ENCODE measurements around the gene CSF3.

Gene CSF3

GRCh38 chr17:39970157-39970692 is 45.0 kb upstream of the CSF3 start:
- Histone ChIP-seq H3K79me1 (ENCODE audit: low read length) (no peaks in the 10 kb centered on the region), H2AFZ (ENCODE audit: insufficient read depth, low read length, poor library complexity) (no peak overlapping the region), H3K4me1 (ENCODE audit: control insufficient read depth in 1 of 2, insufficient read depth in 2 of 2, low read length in 2 of 2) (no peaks in the 10 kb centered on the region), H3K9ac (ENCODE audit: low read length) (no peak overlapping the region), H3K18ac (ENCODE audit: low read length) (no peak overlapping the region), H4K12ac (ENCODE audit: low read depth, low read length) (no peak overlapping the region), H4K91ac (ENCODE audit: low read depth, low read length) (no peak overlapping the region), H3K4ac (ENCODE audit: low read depth, low read length) (no peak overlapping the region), H3K79me2 (ENCODE audit: control insufficient read depth, insufficient read depth, low read length, poor library complexity) (no peaks in the 10 kb centered on the region), H2BK5ac (ENCODE audit: low read depth, low read length, poor library complexity) (no peak overlapping the region), H2BK12ac (ENCODE audit: low read length) (no peak overlapping the region), H4K8ac (ENCODE audit: low read depth, low read length) (no peak overlapping the region), H3K36me3 (ENCODE audit: control insufficient read depth in 1 of 2, insufficient read depth in 2 of 2, low read length in 2 of 2) (no peaks in the 10 kb centered on the region), H3K4me3 (ENCODE audit: low read depth, low read length) (no peak overlapping the region), H3K4me2 (ENCODE audit: low read length) (no peak overlapping the region), H3K27ac (ENCODE audit: low read depth, low read length) (no peak overlapping the region), H3K27me3 (ENCODE audit: insufficient read depth, low read length) (no peaks in the 10 kb centered on the region), H3K9me3 (ENCODE audit: insufficient read depth, low read depth, low read length) (no peaks in the 10 kb centered on the region), H3K14ac (ENCODE audit: low read length) (no peak overlapping the region), H3K23ac (ENCODE audit: low read length) (no peak overlapping the region), H2AK5ac (ENCODE audit: low read length) (no peak overlapping the region), H2BK120ac (ENCODE audit: insufficient read depth, low read length, poor library complexity) (no peak overlapping the region)
- no peak for DNase-seq
- no CpG with 5 or more reads among the region's 7 CpGs for WGBS (ENCODE audit: extremely low coverage, insufficient coverage, insufficient read length)

- no peak overlapping the region for H2BK12ac ChIP-seq (ENCODE audit: low read length)
Measured at GRCh38 chr17:39971076-39971603, 44.1 kb upstream of the CSF3 start.

GRCh38 chr17:39972271-39972670 is 43.0 kb upstream of the CSF3 start:
- DNase-seq, result peak in 1 of 2 donors; percentile 26

More at GRCh38 chr17:39971076-39971603, 44.1 kb upstream of the CSF3 start:
- no peak overlapping the region for H3K4me2 ChIP-seq (ENCODE audit: low read length)
- no peak overlapping the region for H2BK5ac ChIP-seq (ENCODE audit: low read depth, low read length, poor library complexity)
- H3K79me2 ChIP-seq (ENCODE audit: control insufficient read depth, insufficient read depth, low read length, poor library complexity), result no peaks in the 10 kb centered on the region
- H3K36me3 ChIP-seq (ENCODE audit: control insufficient read depth in 1 of 2, insufficient read depth in 2 of 2, low read length in 2 of 2), result no peaks in the 10 kb centered on the region
- H2BK120ac ChIP-seq (ENCODE audit: insufficient read depth, low read length, poor library complexity), result no peak overlapping the region
- H3K18ac ChIP-seq (ENCODE audit: low read length), result no peak overlapping the region
- H3K27ac ChIP-seq (ENCODE audit: low read depth, low read length), result no peak overlapping the region
- H3K4ac ChIP-seq (ENCODE audit: low read depth, low read length), result no peak overlapping the region
- H4K8ac ChIP-seq (ENCODE audit: low read depth, low read length), result no peak overlapping the region
- no peaks in the 10 kb centered on the region for H3K79me1 ChIP-seq (ENCODE audit: low read length)
- H3K14ac ChIP-seq (ENCODE audit: low read length), result no peak overlapping the region
- no peaks in the 10 kb centered on the region for H3K4me1 ChIP-seq (ENCODE audit: control insufficient read depth in 1 of 2, insufficient read depth in 2 of 2, low read length in 2 of 2)
- no CpG with 5 or more reads among the region's 4 CpGs for WGBS (ENCODE audit: extremely low coverage, insufficient coverage, insufficient read length)
- DNase-seq, result peak in 1 of 2 donors; percentile 11
- H3K9me3 ChIP-seq (ENCODE audit: insufficient read depth, low read depth, low read length), result no peaks in the 10 kb centered on the region
- no peak overlapping the region for H3K9ac ChIP-seq (ENCODE audit: low read length)
- no peaks in the 10 kb centered on the region for H3K27me3 ChIP-seq (ENCODE audit: insufficient read depth, low read length)
- H4K91ac ChIP-seq (ENCODE audit: low read depth, low read length), result no peak overlapping the region
- no peak overlapping the region for H3K23ac ChIP-seq (ENCODE audit: low read length)
- no peak overlapping the region for H2AK5ac ChIP-seq (ENCODE audit: low read length)
- H2AFZ ChIP-seq (ENCODE audit: insufficient read depth, low read length, poor library complexity), result no peak overlapping the region
- no peak overlapping the region for H3K4me3 ChIP-seq (ENCODE audit: low read depth, low read length)
- H4K12ac ChIP-seq (ENCODE audit: low read depth, low read length), result no peak overlapping the region

GRCh38 chr17:39973496-39973895 is 41.7 kb upstream of the CSF3 start:
- no peak overlapping the region for H2BK12ac ChIP-seq (ENCODE audit: low read length)
- no peak overlapping the region for H2AK5ac ChIP-seq (ENCODE audit: low read length)
- no peak overlapping the region for H3K27ac ChIP-seq (ENCODE audit: low read depth, low read length)
- no peak overlapping the region for H2BK5ac ChIP-seq (ENCODE audit: low read depth, low read length, poor library complexity)
- no peak overlapping the region for H3K18ac ChIP-seq (ENCODE audit: low read length)
- H3K9me3 ChIP-seq (ENCODE audit: insufficient read depth, low read depth, low read length), result no peaks in the 10 kb centered on the region
- H3K14ac ChIP-seq (ENCODE audit: low read length), result no peak overlapping the region
- no peak overlapping the region for H3K4ac ChIP-seq (ENCODE audit: low read depth, low read length)
- DNase-seq, result peak; percentile 87 to 93
- no peak overlapping the region for H4K8ac ChIP-seq (ENCODE audit: low read depth, low read length)
- H3K79me1 ChIP-seq (ENCODE audit: low read length), result no peaks in the 10 kb centered on the region
- H2BK120ac ChIP-seq (ENCODE audit: insufficient read depth, low read length, poor library complexity), result no peak overlapping the region
- no peak overlapping the region for H3K9ac ChIP-seq (ENCODE audit: low read length)
- no peaks in the 10 kb centered on the region for H3K79me2 ChIP-seq (ENCODE audit: control insufficient read depth, insufficient read depth, low read length, poor library complexity)
- no peaks in the 10 kb centered on the region for H3K36me3 ChIP-seq (ENCODE audit: control insufficient read depth in 1 of 2, insufficient read depth in 2 of 2, low read length in 2 of 2)
- H4K91ac ChIP-seq (ENCODE audit: low read depth, low read length), result no peak overlapping the region
- no peak overlapping the region for H2AFZ ChIP-seq (ENCODE audit: insufficient read depth, low read length, poor library complexity)
- H3K4me2 ChIP-seq (ENCODE audit: low read length), result no peak overlapping the region
- no peak overlapping the region for H3K23ac ChIP-seq (ENCODE audit: low read length)
- H4K12ac ChIP-seq (ENCODE audit: low read depth, low read length), result no peak overlapping the region
- H3K27me3 ChIP-seq (ENCODE audit: insufficient read depth, low read length), result no peaks in the 10 kb centered on the region
- no peaks in the 10 kb centered on the region for H3K4me1 ChIP-seq (ENCODE audit: control insufficient read depth in 1 of 2, insufficient read depth in 2 of 2, low read length in 2 of 2)
- no peak overlapping the region for H3K4me3 ChIP-seq (ENCODE audit: low read depth, low read length)
- WGBS (ENCODE audit: extremely low coverage, insufficient coverage, insufficient read length), result no CpG with 5 or more reads among the region's 2 CpGs

More at GRCh38 chr17:39972271-39972670, 43.0 kb upstream of the CSF3 start:
- no peak overlapping the region for H3K27ac ChIP-seq (ENCODE audit: low read depth, low read length)
- H3K79me1 ChIP-seq (ENCODE audit: low read length), result no peaks in the 10 kb centered on the region
- H3K4ac ChIP-seq (ENCODE audit: low read depth, low read length), result no peak overlapping the region
- H3K4me1 ChIP-seq (ENCODE audit: control insufficient read depth in 1 of 2, insufficient read depth in 2 of 2, low read length in 2 of 2), result no peaks in the 10 kb centered on the region
- H2BK12ac ChIP-seq (ENCODE audit: low read length), result no peak overlapping the region
- no peak overlapping the region for H2BK120ac ChIP-seq (ENCODE audit: insufficient read depth, low read length, poor library complexity)
- no peaks in the 10 kb centered on the region for H3K9me3 ChIP-seq (ENCODE audit: insufficient read depth, low read depth, low read length)
- no peaks in the 10 kb centered on the region for H3K27me3 ChIP-seq (ENCODE audit: insufficient read depth, low read length)
- H3K36me3 ChIP-seq (ENCODE audit: control insufficient read depth in 1 of 2, insufficient read depth in 2 of 2, low read length in 2 of 2), result no peaks in the 10 kb centered on the region
- H3K18ac ChIP-seq (ENCODE audit: low read length), result no peak overlapping the region
- H3K4me2 ChIP-seq (ENCODE audit: low read length), result no peak overlapping the region
- no peak overlapping the region for H4K91ac ChIP-seq (ENCODE audit: low read depth, low read length)
- H2AK5ac ChIP-seq (ENCODE audit: low read length), result no peak overlapping the region
- H3K23ac ChIP-seq (ENCODE audit: low read length), result no peak overlapping the region
- H3K14ac ChIP-seq (ENCODE audit: low read length), result no peak overlapping the region
- no peaks in the 10 kb centered on the region for H3K79me2 ChIP-seq (ENCODE audit: control insufficient read depth, insufficient read depth, low read length, poor library complexity)
- no peak overlapping the region for H3K9ac ChIP-seq (ENCODE audit: low read length)
- no peak overlapping the region for H4K8ac ChIP-seq (ENCODE audit: low read depth, low read length)
- no peak overlapping the region for H4K12ac ChIP-seq (ENCODE audit: low read depth, low read length)
- H3K4me3 ChIP-seq (ENCODE audit: low read depth, low read length), result no peak overlapping the region
- no CpG with 5 or more reads among the region's 3 CpGs for WGBS (ENCODE audit: extremely low coverage, insufficient coverage, insufficient read length)
- H2AFZ ChIP-seq (ENCODE audit: insufficient read depth, low read length, poor library complexity), result no peak overlapping the region
- no peak overlapping the region for H2BK5ac ChIP-seq (ENCODE audit: low read depth, low read length, poor library complexity)

Measured in trophoblast cell (in vitro differentiated cells and primary cell).